Measurements from ENCODE around the gene RAB3IL1.

RAB3IL1 gene

GRCh38 chr11:61901397-61901796 lies 16.0 kb downstream of the RAB3IL1 start:
- peak; percentile 30 for DNase-seq

DNA sequence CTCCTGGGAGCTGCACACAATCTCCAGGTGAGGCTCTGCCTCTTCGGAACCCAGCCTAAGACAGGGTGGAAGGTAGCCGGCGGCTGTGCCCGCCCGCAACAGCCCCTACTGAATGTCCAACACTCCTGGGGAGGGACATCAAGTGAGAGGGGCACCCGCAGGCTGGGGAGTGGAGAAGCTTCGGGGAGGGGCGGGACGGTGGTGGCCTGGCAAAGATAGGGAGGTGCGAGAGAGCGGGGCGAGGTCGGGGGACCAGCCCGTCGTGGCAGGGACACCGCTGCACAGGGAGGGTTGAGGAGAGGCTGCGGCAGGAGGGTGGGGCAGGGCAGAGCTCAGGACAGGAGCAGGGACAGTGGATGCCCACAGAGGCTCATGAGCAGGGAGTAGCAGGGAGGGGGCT lies 17.1 kb downstream of the RAB3IL1 start:
- DNase-seq = no peak

- DNase-seq = peak; percentile 95
Observed at GRCh38 chr11:61899146-61899841, 18.1 kb downstream of the RAB3IL1 start.

GRCh38 chr11:61898247-61898582 lies 19.2 kb downstream of the RAB3IL1 start:
- no peak for DNase-seq

DNA sequence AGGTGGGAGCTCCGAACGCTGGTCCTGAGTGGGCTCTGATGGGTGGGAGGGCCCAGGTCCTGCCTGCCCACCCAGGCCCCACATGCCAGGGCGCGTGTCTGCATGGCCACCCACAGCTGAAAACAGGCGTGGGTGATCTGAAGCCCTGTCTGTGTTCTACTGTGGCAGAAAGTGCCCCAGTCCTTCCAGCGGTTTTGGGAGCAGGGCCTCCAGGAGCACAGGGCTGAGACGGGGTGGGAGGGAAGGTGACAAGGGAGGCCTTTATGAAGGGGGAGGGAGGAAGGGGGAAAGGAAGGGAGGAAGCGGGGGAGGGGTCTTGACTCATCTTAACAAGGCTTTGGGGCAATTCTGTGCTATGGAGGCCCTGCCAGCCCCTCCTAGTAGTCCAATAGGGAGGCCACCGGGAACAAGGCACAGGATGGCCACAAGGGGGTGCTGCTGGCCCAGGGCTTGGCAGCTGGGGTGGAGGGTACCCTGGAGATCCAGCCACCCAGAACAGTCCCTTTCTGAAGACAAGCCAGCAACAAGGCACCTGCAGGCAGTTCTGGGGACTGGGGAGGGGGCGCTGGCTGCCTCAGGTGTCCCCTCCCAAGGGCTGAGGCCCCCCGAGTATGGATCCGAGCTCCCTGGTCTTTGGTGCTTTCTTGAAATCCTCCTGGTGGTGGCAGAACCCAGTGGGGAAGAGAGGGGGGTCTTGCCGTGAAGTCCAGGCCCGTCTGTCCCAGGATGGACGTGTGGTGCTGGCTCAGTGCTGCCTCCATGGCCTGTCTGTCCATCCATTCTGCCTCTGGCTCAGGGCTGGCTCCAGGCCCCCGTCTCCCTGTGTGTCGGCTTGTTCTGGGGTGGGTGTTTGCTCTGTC lies 19.7 kb downstream of the RAB3IL1 start:
- DNase-seq = peak; percentile 84

DNA sequence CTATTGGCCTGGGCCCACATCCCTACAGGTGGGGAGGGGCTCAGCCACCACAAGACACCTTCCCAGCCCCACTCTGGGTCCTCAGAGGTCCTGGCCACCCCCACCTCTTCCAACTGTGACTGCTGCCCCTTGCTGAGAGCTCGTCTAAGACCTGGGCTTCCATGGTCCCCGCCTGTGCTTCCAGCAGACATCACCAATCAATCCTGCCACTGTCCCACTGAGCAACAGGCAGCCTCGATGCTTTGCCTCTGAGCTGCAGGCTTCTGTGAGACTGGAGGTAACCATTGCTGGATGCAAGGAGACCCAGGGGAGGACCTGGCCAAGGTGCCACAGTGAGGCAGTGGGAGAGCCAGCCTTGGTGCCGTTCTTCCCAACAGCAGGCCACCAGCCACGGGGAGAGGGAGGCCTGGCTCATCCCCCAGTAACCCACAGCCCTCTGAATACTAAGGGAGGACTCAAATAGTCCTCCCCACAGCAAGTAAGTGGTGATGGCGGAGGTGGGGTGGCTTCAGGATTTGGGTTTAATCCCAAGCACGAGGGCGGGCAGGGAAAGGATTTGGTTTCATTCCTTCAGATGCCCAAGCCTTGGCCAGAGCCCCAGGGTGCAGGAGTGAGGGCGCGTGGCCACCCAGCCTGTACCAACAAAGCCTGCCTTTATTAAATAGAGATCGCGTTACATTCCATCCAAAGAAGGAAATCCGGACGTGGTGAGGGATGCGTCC lies 20.5 kb downstream of the RAB3IL1 start:
- no peak for DNase-seq

- no peak for DNase-seq
Observed at GRCh38 chr11:61895718-61896059, 21.7 kb downstream of the RAB3IL1 start.

GRCh38 chr11:61895046-61895717 lies 22.2 kb downstream of the RAB3IL1 start:
- no peak for DNase-seq

DNA sequence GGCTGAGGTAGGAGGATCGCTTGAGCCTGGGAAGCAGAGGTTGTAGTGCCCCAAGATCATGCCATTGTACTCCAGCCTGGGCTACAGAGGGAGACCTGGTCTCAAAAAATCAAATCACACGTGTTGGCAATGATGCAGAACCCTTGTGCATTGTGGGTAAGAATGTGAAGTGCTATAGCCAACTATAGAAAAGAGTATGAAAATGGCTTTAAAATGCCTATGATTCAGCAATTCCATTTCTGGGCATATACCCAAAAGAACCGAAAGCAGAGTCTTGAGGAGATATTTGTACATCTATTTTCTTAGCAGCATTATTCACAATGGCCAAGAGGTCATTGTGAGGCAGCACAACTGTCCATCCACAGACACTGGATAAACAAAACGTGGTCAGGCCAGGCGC lies 23.4 kb downstream of the RAB3IL1 start:
- DNase-seq = peak; percentile 73

- no peak for DNase-seq
Observed at GRCh38 chr11:61892085-61892370, 25.3 kb downstream of the RAB3IL1 start.

DNA sequence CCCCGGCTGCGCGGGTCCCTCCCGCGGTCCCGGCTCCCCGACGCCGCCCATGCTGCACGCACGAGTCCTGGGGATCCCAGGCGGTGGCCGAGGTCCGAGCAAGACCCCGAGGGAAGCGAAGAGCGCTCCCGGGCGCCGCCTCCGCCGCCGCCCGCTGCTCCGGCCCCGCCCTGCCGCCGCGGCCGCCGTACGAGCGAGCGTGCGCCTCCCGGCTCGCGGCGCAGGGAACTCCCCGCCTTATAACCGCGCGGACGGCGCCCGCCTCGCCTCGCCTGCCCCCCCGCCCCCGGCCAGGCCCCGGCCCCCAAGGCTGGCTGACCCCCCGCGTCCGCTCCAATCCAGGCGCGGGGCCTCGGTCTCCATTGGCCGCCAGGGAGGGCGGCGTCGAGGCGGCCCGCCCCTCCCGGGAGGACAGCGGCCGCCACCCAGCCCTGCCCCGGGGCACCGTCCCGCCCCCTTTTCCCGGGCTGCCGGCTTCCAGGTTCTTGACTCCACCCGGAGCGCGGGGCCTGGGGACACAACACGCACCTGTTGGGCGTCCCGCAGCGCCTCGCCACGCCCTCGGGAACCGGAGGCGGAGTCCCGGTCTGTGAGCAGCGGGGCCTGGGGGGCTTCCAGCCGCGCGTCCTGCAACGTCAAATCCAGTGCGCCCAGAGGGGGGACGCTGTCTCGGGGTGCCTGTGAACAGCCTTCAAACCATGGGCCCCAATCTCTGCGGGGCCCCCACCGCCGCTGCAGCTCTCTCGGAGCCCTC lies 25.9 kb downstream of the RAB3IL1 start, which contains the start of gene FADS3:
Gene FADS3 (minus strand): TSS at position 215 of the 754 bp plus-strand sequence. CDS start 164 bp downstream, at position 51.
- peak; percentile 70 for DNase-seq

DNA sequence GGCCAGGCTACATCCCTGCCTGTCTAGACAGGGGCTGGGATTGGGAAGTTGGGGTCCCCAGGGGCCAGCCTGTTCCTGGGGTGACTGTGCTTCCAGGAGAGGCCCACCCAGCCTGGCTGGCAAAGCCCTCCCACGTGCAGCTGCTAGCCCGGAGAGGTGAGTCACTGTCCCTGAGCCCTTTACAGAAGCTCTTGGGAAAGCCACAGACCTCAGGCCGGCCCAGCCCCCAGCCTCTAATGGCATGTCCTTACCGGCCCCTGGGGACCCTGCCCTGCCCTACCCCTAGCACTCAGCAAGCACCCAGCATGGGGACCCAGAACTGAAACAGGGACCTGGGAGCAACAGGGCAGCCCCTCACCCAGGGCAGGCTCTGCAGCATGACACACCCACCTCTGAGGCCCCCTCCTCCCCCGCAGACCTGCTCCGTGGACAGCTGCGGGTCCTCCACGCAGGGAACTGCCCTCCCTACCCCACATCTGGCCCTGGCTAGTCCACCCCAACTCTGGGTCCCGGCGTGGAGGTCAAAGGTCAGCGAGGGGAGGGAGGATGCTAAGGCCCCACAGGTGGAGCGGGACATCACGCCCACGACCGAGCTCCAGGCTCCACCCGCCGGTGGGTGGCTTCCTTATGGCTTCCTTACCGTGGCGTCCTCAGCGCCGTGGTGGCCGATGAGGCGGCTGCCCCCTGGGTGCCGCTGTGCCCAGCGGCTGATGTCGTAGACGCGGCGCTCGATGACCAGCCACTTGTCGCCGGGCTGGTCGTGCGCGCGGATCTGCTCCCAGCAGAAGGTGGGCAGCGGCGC lies 26.6 kb downstream of the RAB3IL1 start:
- peak; percentile 67 for DNase-seq

GRCh38 chr11:61889831-61890230 lies 27.5 kb downstream of the RAB3IL1 start:
- no peak for DNase-seq

- no peak for DNase-seq
Observed at GRCh38 chr11:61888590-61888989, 28.8 kb downstream of the RAB3IL1 start.

GRCh38 chr11:61887839-61888494 lies 29.4 kb downstream of the RAB3IL1 start:
- no peak for DNase-seq

DNA sequence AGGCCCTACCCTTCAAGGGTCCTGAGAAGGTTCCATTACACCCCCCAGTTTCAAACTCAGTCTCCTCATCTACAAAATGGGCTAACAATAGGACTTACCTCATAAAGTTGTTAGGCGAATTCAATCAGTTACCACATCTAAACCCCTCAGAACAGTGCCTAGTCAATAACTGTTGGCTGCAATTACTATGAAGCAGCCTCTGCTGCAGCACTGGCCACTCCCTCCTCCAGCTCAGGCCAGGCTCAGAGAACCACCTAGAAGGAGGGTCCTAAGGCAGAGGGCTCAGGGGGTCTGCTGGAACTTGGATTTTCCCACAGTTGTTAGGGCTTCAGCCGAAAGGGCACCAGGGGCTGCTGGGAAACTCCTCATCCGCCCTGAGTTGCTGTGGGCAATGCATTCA lies 30.7 kb downstream of the RAB3IL1 start:
- no peak for DNase-seq

- DNase-seq = no peak
Observed at GRCh38 chr11:61885784-61886580, 31.4 kb downstream of the RAB3IL1 start.

DNA sequence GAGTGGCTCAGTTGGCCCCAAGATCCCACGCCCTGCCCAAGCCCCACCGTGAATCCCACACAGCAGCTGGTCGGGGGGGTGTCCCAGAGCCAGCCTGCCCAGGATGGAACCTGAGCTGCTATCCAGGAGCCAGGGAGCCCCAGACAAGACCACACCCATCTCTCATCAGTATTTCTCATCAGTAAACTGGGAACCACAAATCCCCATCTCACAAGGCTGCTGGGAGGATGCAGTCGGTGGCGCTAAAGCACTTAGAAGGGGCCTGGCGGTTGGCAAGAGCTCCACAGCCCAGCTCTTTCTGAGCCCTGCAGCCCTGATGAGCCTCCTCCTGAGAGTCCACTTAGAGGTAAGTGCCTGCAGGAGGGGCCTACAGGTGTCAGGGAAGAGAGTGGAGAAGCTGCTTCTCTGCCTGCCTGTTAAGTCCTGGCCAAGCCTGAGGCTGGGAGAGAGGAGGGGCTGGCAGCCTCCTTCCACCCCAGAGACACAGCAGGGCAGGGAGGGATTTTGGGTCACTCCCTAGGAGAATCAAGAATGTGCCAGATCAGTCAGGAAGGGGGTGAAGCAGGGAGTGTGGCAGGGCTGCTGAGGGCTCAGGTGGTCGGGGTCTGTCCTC lies 32.1 kb downstream of the RAB3IL1 start:
- DNase-seq = peak; percentile 20

DNA sequence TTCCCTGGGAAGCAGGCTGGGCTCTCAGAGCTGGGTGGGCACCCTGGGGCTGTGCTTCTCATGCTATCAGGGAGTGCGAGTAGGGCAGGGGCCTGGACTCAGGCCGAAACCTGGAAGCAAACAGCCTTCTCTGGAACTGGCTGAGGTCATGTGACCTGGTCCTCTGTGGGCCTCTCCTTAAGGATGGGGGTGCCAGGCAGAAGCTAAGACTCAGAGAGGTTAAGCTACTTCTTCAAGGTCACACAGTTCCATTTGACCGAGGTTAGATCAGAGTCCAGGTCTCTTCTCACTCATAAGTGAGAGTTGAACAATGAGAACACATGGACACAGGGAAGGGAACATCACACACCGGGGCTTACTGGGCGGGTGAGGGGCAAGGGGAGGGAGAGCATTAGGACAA lies 33.4 kb downstream of the RAB3IL1 start:
- DNase-seq = no peak

DNA sequence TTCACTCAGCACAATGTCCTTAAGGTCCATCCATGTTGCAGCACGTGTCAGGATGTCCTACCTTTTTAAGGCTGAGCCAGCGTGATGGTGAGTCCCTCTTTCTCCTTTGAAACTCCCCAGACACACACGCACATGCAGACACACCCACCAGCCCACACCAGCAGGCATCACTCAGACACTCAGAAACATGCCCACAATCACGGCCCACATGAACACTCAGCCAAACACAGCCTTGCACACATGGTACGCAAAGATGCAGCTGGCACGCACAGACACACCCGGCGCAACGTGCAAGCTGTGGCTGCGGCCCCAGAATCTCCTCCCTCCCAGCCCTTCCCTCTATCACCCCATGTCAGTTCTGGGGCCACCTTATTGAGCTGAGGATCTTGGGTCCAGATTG lies 34.0 kb downstream of the RAB3IL1 start:
- DNase-seq = no peak

Measured in OCI-M1 (cell line).